KOPT-K1 (cell line): Measurements from ENCODE around the gene RPN1.

ENCODE experiments used
- H3K27ac ChIP-seq: fragments of 200-600 bp; sonication (generic); 2 replicates; pipeline ENCODE4 v1.5.1; 2016; ENCODE audit warnings: antibody characterized with exemption, mild to moderate bottlenecking, low read depth, low read length; ENCODE audit not compliant: poor library complexity, severe bottlenecking
- H3K36me3 ChIP-seq: fragments of 200-600 bp; sonication (generic); 2 replicates; pipeline ENCODE4 v1.5.1; 2017; ENCODE audit warnings: antibody characterized with exemption, mild to moderate bottlenecking, low read length, moderate library complexity; ENCODE audit not compliant: insufficient read depth
- H3K9me3 ChIP-seq: fragments of 200-600 bp; sonication (generic); 2 replicates; pipeline ENCODE4 v1.5.1; 2017; ENCODE audit warnings: antibody characterized with exemption, low read length, mild to moderate bottlenecking; ENCODE audit not compliant: insufficient read depth, poor library complexity, severe bottlenecking

RPN1 gene

DNA sequence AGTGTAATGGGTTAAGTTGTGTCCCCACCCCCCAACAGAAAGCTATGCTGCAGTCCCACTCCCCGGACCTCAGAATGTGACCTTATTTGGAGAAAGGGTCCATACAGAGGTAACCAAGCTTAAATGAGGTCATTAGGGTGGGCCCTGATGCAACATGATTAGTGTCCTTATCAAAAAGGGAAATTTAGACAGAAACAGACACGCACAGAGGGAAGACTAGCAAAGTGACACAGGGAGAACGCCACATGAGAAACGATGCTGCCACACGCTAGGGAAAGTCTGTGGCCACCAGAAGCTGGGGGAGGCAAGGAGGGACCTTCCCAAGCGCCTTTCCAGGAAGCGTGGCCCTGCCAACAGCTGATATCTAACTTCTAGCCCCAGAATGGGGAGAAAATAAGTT is 65.4 kb downstream of the RPN1 start:
- Histone ChIP-seq H3K27ac (no peak overlapping the region), H3K36me3 (no peaks in the 10 kb centered on the region), H3K9me3 (peaks cover under 1% of the 10 kb centered on the region)

DNA sequence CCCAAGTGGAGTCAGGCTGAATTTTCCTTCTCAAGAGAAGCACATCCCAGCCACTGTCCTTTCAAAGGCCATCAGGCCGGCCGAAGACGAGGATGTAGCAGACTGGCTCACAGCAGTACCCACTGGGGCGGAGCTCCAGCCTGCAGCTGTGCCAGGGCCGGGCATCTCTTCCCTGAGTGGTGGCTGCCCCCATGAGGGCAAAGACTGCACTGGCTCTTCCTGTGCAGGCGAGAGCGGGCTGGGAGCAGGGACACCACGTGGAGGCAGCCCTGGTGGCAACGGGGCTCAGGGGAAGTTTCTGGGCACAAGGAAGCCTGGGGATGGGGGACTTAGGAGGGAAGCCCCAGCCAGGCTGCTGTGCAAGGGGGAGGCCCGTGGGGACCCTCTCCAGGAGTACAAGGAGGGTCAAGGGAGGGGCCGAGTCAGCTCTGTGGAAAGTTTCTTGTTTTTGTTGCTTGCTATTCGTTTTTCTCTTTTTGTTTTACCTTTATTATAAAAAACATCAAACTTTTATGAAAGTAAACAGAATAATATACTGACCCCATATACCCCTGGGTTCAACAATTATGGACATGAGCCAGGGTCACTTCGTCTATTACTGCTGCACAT is 66.1 kb downstream of the RPN1 start:
- Histone ChIP-seq H3K9me3 (peaks cover 7% of the 10 kb centered on the region), H3K36me3 (no peaks in the 10 kb centered on the region), H3K27ac (no peak overlapping the region)

DNA sequence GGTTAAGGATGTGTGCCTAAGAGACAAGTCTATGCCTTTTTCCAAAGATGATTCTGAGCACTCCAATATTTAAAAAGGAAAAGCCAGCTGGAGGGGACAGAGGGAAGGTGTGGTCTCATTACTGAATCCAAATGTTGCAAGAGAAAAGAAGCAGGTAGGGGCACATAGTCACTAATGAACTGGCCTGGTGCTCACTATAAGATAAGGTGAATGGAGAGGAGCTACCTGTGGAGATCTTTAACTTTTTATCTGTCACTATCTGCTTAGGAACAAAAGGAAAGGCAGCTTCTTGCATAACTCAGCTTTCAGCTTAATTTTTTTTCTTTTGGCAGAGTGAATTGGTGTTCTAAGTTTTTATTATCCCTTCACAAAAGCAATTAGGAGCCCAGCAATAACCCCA is 69.1 kb downstream of the RPN1 start:
- Histone ChIP-seq H3K36me3 (no peaks in the 10 kb centered on the region), H3K27ac (no peak overlapping the region), H3K9me3 (peaks cover 7% of the 10 kb centered on the region)

DNA sequence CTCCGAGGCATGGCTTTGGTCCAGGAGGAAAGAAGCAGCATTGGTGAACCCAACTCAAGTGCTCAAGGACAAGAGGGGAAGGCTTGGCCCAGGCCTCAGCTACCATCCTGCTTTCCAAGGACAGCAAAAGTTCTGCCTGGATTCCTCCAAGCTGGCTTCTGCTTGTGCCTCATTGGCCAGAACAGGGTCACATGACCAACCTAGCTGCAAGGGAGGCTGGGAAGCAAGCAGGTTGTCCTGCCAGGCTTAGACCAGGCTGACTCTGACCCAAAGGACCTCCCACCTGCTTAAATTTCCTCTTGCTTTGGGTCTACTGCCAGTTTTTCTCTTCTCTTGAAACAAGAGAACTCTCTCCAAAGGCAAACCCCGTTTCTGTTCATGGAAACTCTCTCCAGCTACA is 70.7 kb downstream of the RPN1 start:
- no peaks in the 10 kb centered on the region for H3K36me3 ChIP-seq
- H3K9me3 ChIP-seq: peaks cover 7% of the 10 kb centered on the region

GRCh38 chr3:128578346-128578745 is 72.3 kb downstream of the RPN1 start:
- Histone ChIP-seq H3K36me3 (no peaks in the 10 kb centered on the region), H3K9me3 (peaks cover 7% of the 10 kb centered on the region), H3K27ac (no peak overlapping the region)

More for the DNA sequence above, 70.7 kb downstream of the RPN1 start:
- no peak overlapping the region for H3K27ac ChIP-seq

- no peak overlapping the region for H3K27ac ChIP-seq
- H3K9me3 ChIP-seq: peaks cover 7% of the 10 kb centered on the region
- H3K36me3 ChIP-seq: no peaks in the 10 kb centered on the region
These were observed 72.9 kb downstream of the RPN1 start for GRCh38 chr3:128577711-128578110.

DNA sequence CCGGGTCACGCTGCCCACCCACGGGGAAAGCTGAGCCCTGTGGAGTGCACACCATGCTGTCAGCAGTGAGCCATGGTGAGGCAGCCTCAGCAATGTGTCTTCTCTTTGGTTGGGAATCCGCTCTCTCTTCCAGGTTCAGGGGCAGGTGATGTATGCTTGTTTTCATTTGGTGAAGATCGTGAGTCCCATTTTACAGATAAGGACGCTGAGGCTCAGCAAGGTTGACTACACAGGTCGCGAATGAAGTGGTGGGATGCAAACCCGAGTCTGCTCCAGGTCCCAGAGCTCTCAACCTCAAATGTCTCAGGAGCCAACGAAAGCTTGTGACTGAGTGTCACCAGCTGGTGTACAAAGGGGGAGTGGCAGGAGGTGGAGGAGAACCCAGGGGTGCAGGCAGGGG is 74.3 kb downstream of the RPN1 start:
- Histone ChIP-seq H3K27ac (no peak overlapping the region), H3K9me3 (peaks cover 7% of the 10 kb centered on the region), H3K36me3 (no peaks in the 10 kb centered on the region)

DNA sequence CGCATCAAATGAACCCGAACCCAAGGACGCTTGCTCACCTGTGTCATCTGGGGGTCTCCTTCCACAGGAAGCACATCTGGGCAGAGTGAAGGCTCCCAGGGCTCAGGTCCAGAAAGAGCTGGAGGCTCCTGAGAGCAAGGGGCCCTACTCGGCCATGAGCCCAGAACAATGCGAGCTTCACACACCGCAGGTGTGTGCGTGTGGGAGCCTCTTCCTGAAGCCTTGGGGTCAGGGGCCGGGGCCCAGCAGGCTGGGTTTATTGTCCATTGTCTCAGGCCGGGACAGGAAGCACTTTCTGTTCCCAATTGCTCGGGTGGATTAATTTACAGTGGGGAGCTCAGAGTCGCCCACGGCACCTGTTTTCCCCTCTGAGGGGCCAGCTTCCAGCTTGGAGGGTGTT is 74.8 kb downstream of the RPN1 start:
- no peak overlapping the region for H3K27ac ChIP-seq
- peaks cover 7% of the 10 kb centered on the region for H3K9me3 ChIP-seq
- H3K36me3 ChIP-seq: no peaks in the 10 kb centered on the region

GRCh38 chr3:128573707-128574162 is 76.9 kb downstream of the RPN1 start:
- Histone ChIP-seq H3K27ac (no peak overlapping the region), H3K9me3 (no peaks in the 10 kb centered on the region), H3K36me3 (no peaks in the 10 kb centered on the region)

DNA sequence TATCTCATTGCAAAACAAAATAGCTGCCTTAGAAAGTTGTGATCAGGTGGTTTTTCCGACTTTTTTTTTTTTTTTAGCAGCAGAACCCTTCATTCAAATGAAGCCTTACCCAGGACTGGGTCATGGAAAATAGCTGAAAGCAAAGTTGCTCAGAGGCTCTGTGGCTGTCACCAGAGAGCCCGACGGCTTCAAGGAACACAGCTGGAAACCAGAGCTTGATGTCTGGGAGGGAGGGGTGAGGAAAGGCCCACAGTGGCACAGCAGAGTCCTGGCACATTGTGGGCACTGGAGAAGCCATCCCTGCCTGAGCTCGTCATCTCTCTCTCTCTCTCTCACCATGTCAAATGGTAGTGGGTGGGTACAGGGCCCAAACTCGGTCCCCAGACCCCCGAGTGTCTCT is 77.5 kb downstream of the RPN1 start:
- Histone ChIP-seq H3K36me3 (no peaks in the 10 kb centered on the region), H3K9me3 (no peaks in the 10 kb centered on the region), H3K27ac (no peak overlapping the region)

DNA sequence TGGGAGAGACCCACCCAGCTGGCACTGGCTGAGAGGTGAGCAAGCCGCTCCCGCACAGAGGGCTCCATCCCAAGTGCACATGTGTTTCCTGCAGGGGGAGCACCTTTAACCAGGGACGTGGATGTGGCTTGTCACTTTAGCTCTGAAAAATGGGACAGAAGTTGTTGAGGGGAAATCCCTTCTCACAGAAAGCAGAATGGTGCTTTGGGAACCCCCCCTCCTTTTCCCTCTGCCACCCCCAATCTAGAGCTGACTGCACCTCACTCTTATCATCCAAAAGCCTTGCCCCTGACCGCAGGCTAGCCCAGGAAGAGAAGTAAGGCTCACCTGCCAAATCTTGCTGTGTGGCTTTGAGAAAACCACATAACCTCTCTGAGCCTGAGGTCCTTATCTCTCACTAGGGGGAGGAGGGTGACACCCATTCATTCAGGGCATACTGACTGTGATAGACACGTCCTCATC is 77.9 kb downstream of the RPN1 start:
- Histone ChIP-seq H3K9me3 (no peaks in the 10 kb centered on the region), H3K27ac (no peak overlapping the region), H3K36me3 (no peaks in the 10 kb centered on the region)

GRCh38 chr3:128572013-128572412 is 78.6 kb downstream of the RPN1 start:
- no peaks in the 10 kb centered on the region for H3K9me3 ChIP-seq
- no peaks in the 10 kb centered on the region for H3K36me3 ChIP-seq
- no peak overlapping the region for H3K27ac ChIP-seq
